PC-9 (cell line): ENCODE results near the gene FRRS1. TPM values are rescaled to one million over a fixed set of nuclear protein-coding genes. Genes with fewer than 3 reads are reported as not detected.

Source experiments
- BruUV-seq: library from RNA; stranded (reverse); fragments of 400-500 nt; replicated peaks from 2 replicates; lab custom pipeline; 2021; lab: Mats Ljungman, UMichigan
- CTCF ChIA-PET: fragments of 300-600 bp; sonication (Branson Sonifier 250); formaldehyde crosslinking; loops from one replicate; lab custom pipeline; 2022; ENCODE audit warnings: antibody characterized with exemption; lab: Charles Lee
- POLR2A ChIA-PET: fragments of 300-600 bp; sonication (Branson Sonifier 250); formaldehyde crosslinking; loops from one replicate; lab custom pipeline; 2022; ENCODE audit warnings: antibody characterized with exemption; ENCODE audit not compliant: unreplicated experiment; lab: Charles Lee
- DNase-seq, 2 experiments: peaks; one replicate each; pipeline versions ENCODE4 v3.0.0 to v3.0.0-alpha.2; 2015 to 2022; ENCODE audit warnings: mixed read lengths in 1 of 2
- H2AFZ ChIP-seq: fragments of 200-600 bp; sonication (generic); 2 replicates; pipeline ENCODE4 v1.8.1; 2017; ENCODE audit warnings: antibody characterized with exemption
- H3F3A ChIP-seq: fragments of 200-600 bp; sonication (generic); 2 replicates; pipeline ENCODE4 v1.8.1; 2017; ENCODE audit warnings: antibody characterized with exemption, mild to moderate bottlenecking, low read depth; ENCODE audit not compliant: insufficient read depth
- H3K27ac ChIP-seq: fragments of 200-600 bp; sonication (generic); 2 replicates; pipeline ENCODE4 v1.6.1; 2016; ENCODE audit warnings: mixed run types
- H3K27me3 ChIP-seq: fragments of 200-600 bp; sonication (generic); 2 replicates; pipeline ENCODE4 v1.6.1; 2016; ENCODE audit warnings: low read depth, mixed run types; ENCODE audit not compliant: insufficient read depth
- H3K36me3 ChIP-seq: fragments of 200-600 bp; sonication (generic); 2 replicates; pipeline ENCODE4 v1.6.1; 2016; ENCODE audit warnings: low read depth, mixed run types
- H3K4me1 ChIP-seq: fragments of 200-600 bp; sonication (generic); replicated peaks from 2 replicates; pipeline ENCODE4 v1.6.1; 2016; ENCODE audit warnings: mixed run types; ENCODE audit not compliant: insufficient read depth
- H3K4me2 ChIP-seq: fragments of 200-600 bp; sonication (generic); 2 replicates; pipeline ENCODE4 v1.6.1; 2017; ENCODE audit warnings: mixed run types
- H3K4me3 ChIP-seq: fragments of 200-600 bp; sonication (generic); 2 replicates; pipeline ENCODE4 v1.6.1; 2016; ENCODE audit warnings: mixed run types
- H3K79me2 ChIP-seq: fragments of 200-600 bp; sonication (generic); 2 replicates; pipeline ENCODE4 v1.6.1; 2017; ENCODE audit warnings: low read depth, mixed run types
- H3K9me2 ChIP-seq: fragments of 200-600 bp; sonication (generic); 2 replicates; pipeline ENCODE4 v1.8.1; 2017; ENCODE audit warnings: mild to moderate bottlenecking; ENCODE audit not compliant: insufficient read depth
- H3K9me3 ChIP-seq: fragments of 200-600 bp; sonication (generic); 2 replicates; pipeline ENCODE4 v1.8.1; 2016; ENCODE audit warnings: low read depth; ENCODE audit not compliant: insufficient read depth
- H4K20me1 ChIP-seq: fragments of 200-600 bp; sonication (generic); 2 replicates; pipeline ENCODE4 v1.8.1; 2017; ENCODE audit not compliant: insufficient read depth
- CTCF ChIP-seq: fragments of 200-600 bp; sonication (generic); conservative IDR thresholded peaks from 2 replicates; pipeline ENCODE4 v1.6.1; 2017; ENCODE audit warnings: mixed run types, antibody characterized with exemption, mild to moderate bottlenecking, moderate library complexity
- EZH2 ChIP-seq: fragments of 200-600 bp; sonication (generic); IDR thresholded peaks from 2 replicates; pipeline ENCODE4 v1.8.0; 2017; ENCODE audit warnings: antibody characterized with exemption, low read depth
- intact Hi-C: fragments of 100-400 bp; cut with micrococcal nuclease; formaldehyde crosslinking; loops from one replicate; pipeline ENCODE4 v1.10.0; 2022; ENCODE audit not compliant: unreplicated experiment
- total RNA-seq: library from RNA; stranded (reverse); gene quantifications from 2 replicates; pipeline ENCODE4 v1.2.3, GENCODE V29; 2021

Gene FRRS1
- total RNA-seq, 1 experiment from 2014 or later: 7.3 TPM

DNA sequence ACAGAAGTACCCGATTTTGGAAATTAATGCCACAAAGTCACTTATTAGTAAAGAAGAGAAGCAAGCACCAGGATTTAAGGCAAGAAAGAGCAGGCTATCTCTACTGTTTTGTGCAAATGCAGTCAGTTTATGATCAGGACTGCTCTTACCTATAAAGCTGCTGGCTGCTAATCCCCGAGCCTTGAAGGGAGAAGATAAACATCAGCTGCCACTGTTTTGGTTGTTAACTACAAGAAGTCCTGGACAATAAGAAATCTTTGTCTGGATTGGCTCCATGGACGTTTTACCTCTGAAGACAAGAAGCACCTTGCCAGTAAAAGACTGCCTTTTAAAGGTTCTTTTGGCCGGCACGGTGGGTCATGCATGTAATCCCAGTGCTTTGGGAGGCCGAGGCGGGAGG lies 21.4 kb downstream of the FRRS1 start:
- DNase-seq: no peak
- POLR2A ChIA-PET: no interaction called here
- Histone ChIP-seq H4K20me1 (no peaks in the 10 kb centered on the region), H2AFZ (no peak overlapping the region), H3K9me2 (no peaks in the 10 kb centered on the region), H3K79me2 (no peaks in the 10 kb centered on the region), H3K27ac (no peak overlapping the region), H3K4me1 (no peaks in the 10 kb centered on the region), H3K4me3 (no peak overlapping the region), H3K27me3 (no peaks in the 10 kb centered on the region), H3F3A (no peaks in the 10 kb centered on the region), H3K9me3 (no peaks in the 10 kb centered on the region), H3K36me3 (no peaks in the 10 kb centered on the region), H3K4me2 (no peak overlapping the region)
- no peak for TF ChIP-seq EZH2
- no peak for TF ChIP-seq CTCF
- BruUV-seq: no TSS peak
- CTCF ChIA-PET: no interaction called here
- intact Hi-C loops: no loop called here

GRCh38 chr1:99740141-99740540 lies 26.3 kb downstream of the FRRS1 start:
- TF ChIP-seq CTCF: no peak
- TF ChIP-seq EZH2: no peak
- H3K4me1 ChIP-seq: no peaks in the 10 kb centered on the region
- intact Hi-C loops: no loop called here
- H2AFZ ChIP-seq: no peak overlapping the region
- no peak overlapping the region for H3K4me2 ChIP-seq
- no peak for DNase-seq
- no peaks in the 10 kb centered on the region for H3K27me3 ChIP-seq
- no peaks in the 10 kb centered on the region for H3K9me3 ChIP-seq
- no TSS peak for BruUV-seq
- H3K27ac ChIP-seq: no peak overlapping the region
- CTCF ChIA-PET: no interaction called here
- no peaks in the 10 kb centered on the region for H4K20me1 ChIP-seq
- H3K4me3 ChIP-seq: no peak overlapping the region
- H3F3A ChIP-seq: no peaks in the 10 kb centered on the region
- H3K36me3 ChIP-seq: no peaks in the 10 kb centered on the region
- no peaks in the 10 kb centered on the region for H3K9me2 ChIP-seq
- POLR2A ChIA-PET: no interaction called here
- no peaks in the 10 kb centered on the region for H3K79me2 ChIP-seq

DNA sequence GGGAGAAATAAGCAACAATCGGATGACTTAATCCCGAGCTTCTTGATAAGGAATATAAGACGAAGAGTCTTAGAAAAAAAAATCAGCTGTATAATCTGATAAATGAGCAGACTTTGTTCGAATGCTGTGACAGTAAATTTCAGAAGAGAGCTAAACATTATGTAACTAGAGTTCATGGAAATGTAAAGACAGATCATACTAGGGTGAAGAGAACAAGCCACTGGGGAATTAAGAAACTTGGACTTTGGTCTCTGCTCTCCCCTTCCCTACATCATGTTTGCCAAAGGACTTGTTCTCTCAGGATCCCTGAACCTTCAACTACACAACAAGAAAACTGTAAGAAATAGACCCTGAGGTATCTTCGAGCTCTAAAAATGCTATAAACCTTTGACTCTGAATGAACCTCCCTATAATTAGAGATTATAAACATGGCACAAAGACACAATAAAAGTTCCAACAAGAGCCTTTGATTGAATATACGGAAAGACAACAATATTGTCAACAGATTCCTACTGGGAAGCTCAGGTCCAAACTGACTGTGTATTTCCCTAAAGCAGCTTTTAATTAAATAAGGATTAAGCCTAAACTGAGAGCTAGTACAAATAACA lies 27.5 kb downstream of the FRRS1 start:
- H4K20me1 ChIP-seq: no peaks in the 10 kb centered on the region
- no TSS peak for BruUV-seq
- H3K4me3 ChIP-seq: no peak overlapping the region
- DNase-seq: no peak
- POLR2A ChIA-PET: no interaction called here
- H3K9me3 ChIP-seq: no peaks in the 10 kb centered on the region
- no peaks in the 10 kb centered on the region for H3F3A ChIP-seq
- H3K4me1 ChIP-seq: no peaks in the 10 kb centered on the region
- no peaks in the 10 kb centered on the region for H3K9me2 ChIP-seq
- no peak overlapping the region for H3K27ac ChIP-seq
- no peak overlapping the region for H2AFZ ChIP-seq
- TF ChIP-seq CTCF: no peak
- TF ChIP-seq EZH2: no peak
- intact Hi-C loops: no loop called here
- H3K27me3 ChIP-seq: no peaks in the 10 kb centered on the region
- no peaks in the 10 kb centered on the region for H3K79me2 ChIP-seq
- CTCF ChIA-PET: no interaction called here
- H3K36me3 ChIP-seq: no peaks in the 10 kb centered on the region
- no peak overlapping the region for H3K4me2 ChIP-seq
